NT2/D1 (cell line): ENCODE measurements around the gene FRMD4A.

Experiments
- SUZ12 ChIP-seq: IDR thresholded peaks from 2 replicates; pipeline ENCODE4 v1.6.1; 2011; ENCODE audit not compliant: insufficient read length, insufficient read depth; ENCODE audit errors: extremely low read depth
- ZNF274 ChIP-seq: IDR thresholded peaks from 2 replicates; pipeline ENCODE4 v1.6.1; 2011; ENCODE audit warnings: mild to moderate bottlenecking, low read depth, low read length

DNA sequence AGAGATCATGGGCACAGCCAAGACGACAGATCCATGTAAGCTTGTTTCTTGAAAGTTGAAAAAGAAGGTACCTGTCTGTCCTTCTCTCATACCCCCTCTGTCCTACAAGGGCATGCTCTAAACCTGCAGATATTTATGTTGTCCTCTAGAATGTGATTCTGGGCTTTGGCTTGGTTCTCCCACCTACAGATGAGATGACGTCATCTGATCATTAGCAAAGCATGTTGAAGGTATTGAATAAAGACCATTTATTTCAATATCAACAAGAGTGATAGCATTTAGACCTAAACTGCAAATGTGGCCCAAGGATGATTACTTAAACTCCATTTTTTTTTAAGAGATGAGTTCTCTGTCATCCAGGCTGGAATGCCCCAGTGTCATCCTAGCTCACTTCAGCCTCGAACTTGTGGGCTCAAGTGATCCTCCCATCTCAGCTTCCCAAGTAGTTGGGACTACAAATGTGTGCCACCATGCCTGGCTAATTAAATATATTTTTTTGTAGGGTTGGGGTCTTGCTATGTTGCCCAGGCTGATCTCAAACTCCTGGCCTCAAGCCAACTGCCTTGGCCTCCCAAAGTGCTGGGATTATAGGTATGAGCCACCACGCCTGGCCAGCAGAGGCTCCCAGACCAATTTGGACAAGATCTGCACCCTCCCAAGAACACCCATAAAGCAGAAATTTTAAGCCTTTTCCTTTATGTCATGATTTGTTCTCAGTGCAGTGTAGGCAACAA lies 559.8 kb downstream of the FRMD4A start:
- TF ChIP-seq SUZ12 (no peak), ZNF274 (no peak)
